Right lobe of liver (tissue), 6 donors: Measurements from ENCODE around the gene GNG12. TPM values are rescaled to one million over a fixed set of nuclear protein-coding genes. Genes with fewer than 3 reads are reported as not detected.

Experiments used
- ATAC-seq, 4 donors: fragments of 200-7000 bp; cut with Tn5 transposase; one replicate each; pipeline ENCODE4 v1.9.1; 2020; ENCODE audit warnings: mild to moderate bottlenecking in 4 of 4, moderate library complexity in 4 of 4
- DNase-seq, 3 donors: peaks; one replicate each; pipeline ENCODE4 v3.0.0-alpha.2; 2020
- H3K27ac ChIP-seq, 3 donors: fragments of 200-600 bp; one replicate each; pipeline ENCODE4 v1.8.0; 2022
- H3K27me3 ChIP-seq, 2 donors: fragments of 200-600 bp; one replicate each; pipeline ENCODE4 v1.8.0; 2022
- H3K36me3 ChIP-seq, 4 donors: fragments of 200-600 bp; sonication (generic) in 1 of 4; one replicate each; pipeline versions ENCODE4 v1.5.1 to v1.8.0; 2017 to 2022; ENCODE audit warnings: control low read depth in 1 of 4
- H3K4me1 ChIP-seq, 4 donors: fragments of 200-600 bp; sonication (generic) in 1 of 4; one replicate each; pipeline versions ENCODE4 v1.5.1 to v1.8.0; 2017 to 2022; ENCODE audit warnings: control low read depth in 1 of 4
- H3K4me3 ChIP-seq, 3 donors: fragments of 200-600 bp; one replicate each; pipeline ENCODE4 v1.8.0; 2022
- H3K9me3 ChIP-seq, 4 donors: fragments of 200-600 bp; sonication (generic) in 1 of 4; one replicate each; pipeline versions ENCODE4 v1.5.1 to v1.8.0; 2017 to 2022; ENCODE audit warnings: control low read depth in 1 of 4
- CTCF ChIP-seq, 4 donors: fragments of 200-600 bp in 3 of 4; fragments of 450-650 bp in 1 of 4; IDR thresholded peaks; one replicate each; pipeline versions ENCODE4 v1.5.1 to v1.8.0; 2016 to 2022; ENCODE audit warnings: antibody characterized with exemption in 4 of 4, mild to moderate bottlenecking in 2 of 4
- POLR2A ChIP-seq: fragments of 450-650 bp; IDR thresholded peaks from one replicate; pipeline ENCODE4 v1.6.1; 2017; ENCODE audit warnings: antibody characterized with exemption, mild to moderate bottlenecking
- WGBS: methylation state at CpG from one replicate; pipeline ENCODE4 v1.1.6; 2018; ENCODE audit warnings: low coverage, low lambda C conversion rate; ENCODE audit not compliant: insufficient coverage; ENCODE audit errors: missing lambda C conversion rate; 5-methylcytosine and 5-hydroxymethylcytosine counted together
- intact Hi-C, 2 donors: fragments of 100-400 bp; cut with DNase I; formaldehyde crosslinking; loops; one replicate each; pipeline versions ENCODE4 v1.11.2 to v1.14.1; 2022
- total RNA-seq, 6 experiments: library from RNA; depleted of rRNA in 2 of 6; stranded (reverse); fragments of >200 nt in 2 of 6; fragmentation: NEBNext Ultra II Directional in 3 of 6; extraction: Animal tissue kit (Norgen Biotek cat#: 25700) in 3 of 6; gene quantifications; one replicate each; pipeline versions ENCODE4 v1.1.0 to v1.2.4, GENCODE V29; 2016 to 2023
- donor health status: DM: no; HTN: yes; CAD: no.
- donor health status: DM: no; HTN: no; CAD: no.
- donor health status: DM: no; HTN: no; CAD: no.
- donor health status: DM: no; HTN: yes; CAD: no.
- donor health status: DM: no; HTN: yes; CAD: no.

Gene GNG12
- total RNA-seq, 6 experiments from 2014 or later = 18.8 to 52.7 (median 33.9) TPM

- no peaks in the 10 kb centered on the region for H3K36me3 ChIP-seq
- DNase-seq (no peak), ATAC-seq (no peak)
- no peak overlapping the region for H3K27ac ChIP-seq
- H3K9me3 ChIP-seq = no peaks in the 10 kb centered on the region
- H3K4me3 ChIP-seq = no peak overlapping the region
- H3K4me1 ChIP-seq = no peaks in the 10 kb centered on the region
- intact Hi-C loops = no loop called here
- no peaks in the 10 kb centered on the region for H3K27me3 ChIP-seq
- TF ChIP-seq CTCF (IDR thresholded peaks at IDR 0.05) = no peak
- TF ChIP-seq POLR2A = no peak
Measured at GRCh38 chr1:67843746-67844145, 10.5 kb upstream of the GNG12 start.

- no peak overlapping the region for H3K27ac ChIP-seq
- H3K27me3 ChIP-seq = no peaks in the 10 kb centered on the region
- intact Hi-C loops = no loop called here
- H3K36me3 ChIP-seq = no peaks in the 10 kb centered on the region
- ATAC-seq (no peak), DNase-seq (no peak)
- H3K4me3 ChIP-seq = no peak overlapping the region
- no CpG with 5 or more reads among the region's 1 CpG for WGBS
- H3K9me3 ChIP-seq = no peaks in the 10 kb centered on the region
- no peak for TF ChIP-seq CTCF (IDR thresholded peaks at IDR 0.05)
- TF ChIP-seq POLR2A = no peak
- H3K4me1 ChIP-seq = no peaks in the 10 kb centered on the region
Measured at GRCh38 chr1:67843331-67843730, 10.1 kb upstream of the GNG12 start.

- H3K4me1 ChIP-seq = no peaks in the 10 kb centered on the region
- H3K4me3 ChIP-seq = no peak overlapping the region
- 52% methylated on average over 2 of the region's 2 CpGs for WGBS
- no peak for DNase-seq
- H3K36me3 ChIP-seq = no peaks in the 10 kb centered on the region
- no peaks in the 10 kb centered on the region for H3K27me3 ChIP-seq
- ATAC-seq = peak in 1 of 4 donors; percentile 57
- intact Hi-C loops = no loop called here
- H3K9me3 ChIP-seq = no peaks in the 10 kb centered on the region
- no peak overlapping the region for H3K27ac ChIP-seq
- no peak for TF ChIP-seq POLR2A
- no peak for TF ChIP-seq CTCF (IDR thresholded peaks at IDR 0.05)
Measured at GRCh38 chr1:67840449-67840848, 7.2 kb upstream of the GNG12 start.

- Histone ChIP-seq H3K4me3 (no peak overlapping the region), H3K9me3 (no peaks in the 10 kb centered on the region), H3K36me3 (no peaks in the 10 kb centered on the region), H3K27ac (no peak overlapping the region), H3K27me3 (no peaks in the 10 kb centered on the region), H3K4me1 (no peaks in the 10 kb centered on the region)
- ATAC-seq = no peak
- TF ChIP-seq CTCF (IDR thresholded peaks at IDR 0.05) = no peak
- no peak for TF ChIP-seq POLR2A
- 89% methylated on average over 2 of the region's 2 CpGs for WGBS
- DNase-seq = no peak
- intact Hi-C loops = loop anchor here (10.0 kb wide), 2 partner anchors 65 to 75 kb away; no protein-coding TSS in a partner anchor
Measured at GRCh38 chr1:67839826-67840225, 6.6 kb upstream of the GNG12 start.
